Liver (tissue), 9 donors: ENCODE data around the gene PSMD4. TPM values are rescaled to one million over a fixed set of nuclear protein-coding genes. Genes with fewer than 3 reads are reported as not detected.
A peak's percentile ranks its signal among the peaks of the same experiment; 100 is the strongest.

ENCODE experiments used
- DNase-seq: peaks from one replicate; pipeline ENCODE4 v3.0.0-alpha.2; 2017; ENCODE audit warnings: low spot score
- H3K27ac ChIP-seq, 2 donors: one replicate each; pipeline ENCODE4 v1.7.0; 2013; ENCODE audit warnings: inconsistent platforms in 2 of 2, low read length in 2 of 2, control low read depth in 1 of 2, low read depth in 1 of 2, mild to moderate bottlenecking in 1 of 2
- H3K27me3 ChIP-seq, 4 donors: one replicate each; pipeline versions ENCODE4 v1.6.1 to v1.7.0; 2013; ENCODE audit warnings: low read length in 3 of 4, inconsistent platforms in 1 of 4, mild to moderate bottlenecking in 1 of 4, moderate library complexity in 1 of 4; ENCODE audit not compliant: control insufficient read depth in 4 of 4, insufficient read depth in 4 of 4
- H3K36me3 ChIP-seq, 4 donors: one replicate each; pipeline versions ENCODE4 v1.6.1 to v1.7.0; 2013; ENCODE audit warnings: low read length in 3 of 4, mild to moderate bottlenecking in 3 of 4, low read depth in 1 of 4, moderate library complexity in 1 of 4; ENCODE audit not compliant: control insufficient read depth in 4 of 4, insufficient read depth in 3 of 4
- H3K4me1 ChIP-seq, 4 donors: one replicate each; pipeline versions ENCODE4 v1.6.1 to v1.7.0; 2013; ENCODE audit warnings: low read length in 3 of 4, mild to moderate bottlenecking in 3 of 4, moderate library complexity in 1 of 4; ENCODE audit not compliant: control insufficient read depth in 4 of 4, insufficient read depth in 4 of 4
- H3K4me3 ChIP-seq, 3 donors: one replicate each; pipeline versions ENCODE4 v1.6.1 to v1.7.0; 2013; ENCODE audit warnings: low read length in 3 of 3, control low read depth in 1 of 3, low read depth in 1 of 3, mild to moderate bottlenecking in 1 of 3
- H3K9ac ChIP-seq, 2 donors: one replicate each; pipeline ENCODE4 v1.7.0; 2013; ENCODE audit warnings: low read length in 2 of 2, mild to moderate bottlenecking in 2 of 2, moderate library complexity in 2 of 2, control low read depth in 1 of 2, low read depth in 1 of 2
- H3K9me3 ChIP-seq, 4 donors: one replicate each; pipeline versions ENCODE4 v1.6.1 to v1.7.0; 2013; ENCODE audit warnings: low read length in 3 of 4; ENCODE audit not compliant: control insufficient read depth in 4 of 4
- EGR1 ChIP-seq, 2 donors: IDR thresholded peaks; 2 replicates each; pipeline ENCODE4 v1.6.1; 2016 to 2018; ENCODE audit warnings: antibody characterized with exemption in 2 of 2, low read depth in 2 of 2
- FOXA1 ChIP-seq: IDR thresholded peaks from 2 replicates; pipeline ENCODE4 v1.6.1; 2016; ENCODE audit warnings: antibody characterized with exemption
- FOXA2 ChIP-seq: IDR thresholded peaks from 2 replicates; pipeline ENCODE4 v1.6.1; 2016; ENCODE audit warnings: antibody characterized with exemption
- GABPA ChIP-seq, 2 donors: IDR thresholded peaks in 1 of 2; conservative IDR thresholded peaks in 1 of 2; 2 replicates each; pipeline ENCODE4 v1.6.1; 2016; ENCODE audit warnings: antibody characterized with exemption in 2 of 2, mild to moderate bottlenecking in 1 of 2, moderate library complexity in 1 of 2
- HNF4A ChIP-seq, 2 donors: conservative IDR thresholded peaks; 2 replicates each; pipeline ENCODE4 v1.6.1; 2016; ENCODE audit warnings: antibody characterized with exemption in 2 of 2, mild to moderate bottlenecking in 2 of 2
- HNF4G ChIP-seq: IDR thresholded peaks from 2 replicates; pipeline ENCODE4 v1.6.1; 2016; ENCODE audit warnings: antibody characterized with exemption
- JUND ChIP-seq, 2 donors: IDR thresholded peaks; 2 replicates each; pipeline ENCODE4 v1.6.1; 2016; ENCODE audit warnings: antibody characterized with exemption in 2 of 2
- NR2F2 ChIP-seq: IDR thresholded peaks from 2 replicates; pipeline ENCODE4 v1.6.1; 2016; ENCODE audit warnings: antibody characterized with exemption
- RAD21 ChIP-seq, 2 donors: IDR thresholded peaks; 2 replicates each; pipeline ENCODE4 v1.6.1; 2016; ENCODE audit warnings: antibody characterized with exemption in 2 of 2, mild to moderate bottlenecking in 2 of 2
- RXRA ChIP-seq, 2 donors: IDR thresholded peaks; 2 replicates each; pipeline ENCODE4 v1.6.1; 2017 to 2018; ENCODE audit warnings: antibody characterized with exemption in 2 of 2, mild to moderate bottlenecking in 1 of 2
- SP1 ChIP-seq: IDR thresholded peaks from 2 replicates; pipeline ENCODE4 v1.6.1; 2018; ENCODE audit warnings: antibody characterized with exemption, mild to moderate bottlenecking
- TAF1 ChIP-seq: conservative IDR thresholded peaks from 2 replicates; pipeline ENCODE4 v1.6.1; 2016; ENCODE audit warnings: antibody characterized with exemption, mild to moderate bottlenecking
- YY1 ChIP-seq: IDR thresholded peaks from 2 replicates; pipeline ENCODE4 v1.6.1; 2016; ENCODE audit warnings: antibody characterized with exemption, mild to moderate bottlenecking
- WGBS: extraction: QIAGEN DNeasy Blood & Tissue Kit; methylation state at CpG from one replicate; pipeline ENCODE4 v1.1.7; 2013; 5-methylcytosine and 5-hydroxymethylcytosine counted together
- polyA plus RNA-seq, 2 donors: library from polyadenylated mRNA; stranded (reverse) in 1 of 2; unstranded in 1 of 2; fragments of 200-250 nt in 1 of 2; fragments of >200 nt in 1 of 2; fragmentation: Nextera tagmentation in 1 of 2; extraction: Ambion mirVana in 1 of 2; gene quantifications; one replicate each; pipeline versions ENCODE4 v1.2.1 to v1.2.3, GENCODE V29; 2013 to 2015
- total RNA-seq, 2 donors: library from RNA; depleted of rRNA; stranded (reverse); fragments of >200 nt; gene quantifications; one replicate each; pipeline ENCODE4 v1.2.3, GENCODE V29; 2014
- TF ChIP-seq, protein P1 (sequence below): IDR thresholded peaks from 2 replicates; pipeline ENCODE4 v1.6.1; 2016; ENCODE audit warnings: antibody characterized with exemption
- TF ChIP-seq, protein P2 (sequence below): fragments of 150-350 bp; IDR thresholded peaks from 2 replicates; pipeline ENCODE4 v1.5.1; 2017; ENCODE audit warnings: improper control_type of control experiment, low read depth, low read length; ENCODE audit not compliant: missing input control
- TF ChIP-seq, protein P3 (sequence below): IDR thresholded peaks from 2 replicates; pipeline ENCODE4 v1.6.1; 2016; ENCODE audit warnings: antibody characterized with exemption
- TF ChIP-seq, protein P4 (sequence below): IDR thresholded peaks from 2 replicates; pipeline ENCODE4 v1.6.1; 2016; ENCODE audit warnings: antibody characterized with exemption
- TF ChIP-seq, protein P5 (sequence below): IDR thresholded peaks from 2 replicates; pipeline ENCODE4 v1.6.1; 2016; ENCODE audit warnings: antibody characterized with exemption, mild to moderate bottlenecking
- donor health status: healthy.
- donor health status: healthy.
- donor health status: healthy.
- donor health status: healthy.
- donor health status: healthy.

Gene PSMD4
- total and polyA plus RNA-seq, 4 donors, result 77.7 to 108 (median 87.0) TPM

DNA sequence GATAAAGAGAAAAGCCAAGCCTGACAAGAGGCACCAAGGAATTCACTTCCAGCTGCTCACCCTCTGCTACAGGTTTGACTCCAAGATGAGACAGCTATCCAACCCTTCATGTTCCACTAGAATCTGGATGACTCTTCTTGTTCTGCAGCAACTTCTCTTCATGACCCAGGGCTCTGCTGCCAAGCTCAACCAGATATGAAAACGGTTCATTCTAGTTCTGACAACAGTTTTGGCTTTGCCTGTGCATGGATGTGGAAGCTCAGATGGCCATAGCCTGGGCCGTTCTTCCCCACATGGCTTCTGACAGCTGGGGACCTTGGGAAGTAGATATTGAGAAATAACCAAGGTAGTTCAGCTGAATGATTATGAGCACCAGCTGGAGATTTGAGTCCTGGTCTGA is 59.0 kb downstream of the PSMD4 start:
- WGBS, result 61% methylated on average over 2 of the region's 2 CpGs
- no peak overlapping the region for H3K4me3 ChIP-seq
- peaks cover 0 to 16% (median 12%) of the 10 kb centered on the region in 4 donors for H3K36me3 ChIP-seq
- H3K4me1 ChIP-seq, result peaks cover 32 to 52% (median 46%) of the 10 kb centered on the region in 4 donors
- no peaks in the 10 kb centered on the region for H3K27me3 ChIP-seq
- peak overlapping the region; percentile 53 to 57 for H3K27ac ChIP-seq
- no peaks in the 10 kb centered on the region for H3K9me3 ChIP-seq
- DNase-seq, result no peak
- TF ChIP-seq NR2F2, result no peak
- TF ChIP-seq FOXA1, result no peak
- no peak for TF ChIP-seq HNF4A (conservative IDR thresholded peaks at IDR 0.05)
- TF ChIP-seq TAF1, result no peak
- TF ChIP-seq YY1, result no peak
- no peak for TF ChIP-seq JUND (IDR thresholded peaks at IDR 0.05)
- TF ChIP-seq RAD21 (IDR thresholded peaks at IDR 0.05), result no peak
- no peak overlapping the region for H3K9ac ChIP-seq

DNA sequence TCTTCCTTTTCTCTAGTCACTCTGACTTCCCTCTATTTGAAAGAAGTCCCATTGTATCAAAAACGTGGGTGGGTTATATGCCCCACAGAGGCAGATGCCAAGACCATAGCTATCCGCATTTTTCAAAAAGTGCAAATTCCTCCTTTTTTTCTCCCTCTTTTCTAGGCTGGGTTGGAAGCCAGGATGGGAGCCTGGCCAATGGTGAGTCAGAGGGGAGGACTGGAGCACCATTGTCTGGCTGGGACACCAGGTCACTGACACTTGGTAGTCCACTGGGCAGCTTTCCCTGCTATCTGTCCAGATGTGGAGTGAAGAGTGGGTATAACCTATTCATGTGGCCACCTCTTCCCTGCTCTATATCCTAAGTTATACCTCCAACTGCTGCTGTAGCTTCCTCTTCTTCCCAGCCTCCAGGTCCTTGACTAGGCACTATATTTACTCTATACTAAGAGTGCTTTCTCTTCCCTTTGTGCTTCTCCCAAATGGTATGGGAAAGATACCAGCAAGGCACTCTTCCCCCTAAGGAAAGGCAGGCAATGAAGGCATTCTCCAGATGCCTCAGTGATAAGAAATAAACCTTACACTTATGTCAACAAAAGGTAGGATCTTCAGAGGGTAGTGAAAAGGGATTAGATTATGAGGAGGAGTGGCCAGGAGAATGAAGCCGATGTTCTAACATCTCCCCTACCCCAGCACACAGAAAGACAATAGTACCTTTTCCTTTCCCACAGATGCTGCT is 59.8 kb downstream of the PSMD4 start:
- H3K36me3 ChIP-seq, result peaks cover 0 to 23% (median 12%) of the 10 kb centered on the region in 4 donors
- H3K27ac ChIP-seq, result peak overlapping the region; percentile 53 to 57
- H3K4me3 ChIP-seq, result no peak overlapping the region
- TF ChIP-seq, protein P1, sequence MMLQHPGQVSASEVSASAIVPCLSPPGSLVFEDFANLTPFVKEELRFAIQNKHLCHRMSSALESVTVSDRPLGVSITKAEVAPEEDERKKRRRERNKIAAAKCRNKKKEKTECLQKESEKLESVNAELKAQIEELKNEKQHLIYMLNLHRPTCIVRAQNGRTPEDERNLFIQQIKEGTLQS, result peak; percentile 95
- TF ChIP-seq FOXA1, result peak; percentile 56
- TF ChIP-seq HNF4G, result peak; percentile 29
- TF ChIP-seq FOXA2, result peak; percentile 35
- TF ChIP-seq, protein P2, sequence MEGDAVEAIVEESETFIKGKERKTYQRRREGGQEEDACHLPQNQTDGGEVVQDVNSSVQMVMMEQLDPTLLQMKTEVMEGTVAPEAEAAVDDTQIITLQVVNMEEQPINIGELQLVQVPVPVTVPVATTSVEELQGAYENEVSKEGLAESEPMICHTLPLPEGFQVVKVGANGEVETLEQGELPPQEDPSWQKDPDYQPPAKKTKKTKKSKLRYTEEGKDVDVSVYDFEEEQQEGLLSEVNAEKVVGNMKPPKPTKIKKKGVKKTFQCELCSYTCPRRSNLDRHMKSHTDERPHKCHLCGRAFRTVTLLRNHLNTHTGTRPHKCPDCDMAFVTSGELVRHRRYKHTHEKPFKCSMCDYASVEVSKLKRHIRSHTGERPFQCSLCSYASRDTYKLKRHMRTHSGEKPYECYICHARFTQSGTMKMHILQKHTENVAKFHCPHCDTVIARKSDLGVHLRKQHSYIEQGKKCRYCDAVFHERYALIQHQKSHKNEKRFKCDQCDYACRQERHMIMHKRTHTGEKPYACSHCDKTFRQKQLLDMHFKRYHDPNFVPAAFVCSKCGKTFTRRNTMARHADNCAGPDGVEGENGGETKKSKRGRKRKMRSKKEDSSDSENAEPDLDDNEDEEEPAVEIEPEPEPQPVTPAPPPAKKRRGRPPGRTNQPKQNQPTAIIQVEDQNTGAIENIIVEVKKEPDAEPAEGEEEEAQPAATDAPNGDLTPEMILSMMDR, result no peak
- peak; percentile 21 to 42 for TF ChIP-seq RAD21 (IDR thresholded peaks at IDR 0.05)
- no peak for TF ChIP-seq GABPA (IDR thresholded peaks at IDR 0.05 in 1 of 2, conservative IDR thresholded peaks at IDR 0.05 in 1 of 2)
- TF ChIP-seq, protein P3, sequence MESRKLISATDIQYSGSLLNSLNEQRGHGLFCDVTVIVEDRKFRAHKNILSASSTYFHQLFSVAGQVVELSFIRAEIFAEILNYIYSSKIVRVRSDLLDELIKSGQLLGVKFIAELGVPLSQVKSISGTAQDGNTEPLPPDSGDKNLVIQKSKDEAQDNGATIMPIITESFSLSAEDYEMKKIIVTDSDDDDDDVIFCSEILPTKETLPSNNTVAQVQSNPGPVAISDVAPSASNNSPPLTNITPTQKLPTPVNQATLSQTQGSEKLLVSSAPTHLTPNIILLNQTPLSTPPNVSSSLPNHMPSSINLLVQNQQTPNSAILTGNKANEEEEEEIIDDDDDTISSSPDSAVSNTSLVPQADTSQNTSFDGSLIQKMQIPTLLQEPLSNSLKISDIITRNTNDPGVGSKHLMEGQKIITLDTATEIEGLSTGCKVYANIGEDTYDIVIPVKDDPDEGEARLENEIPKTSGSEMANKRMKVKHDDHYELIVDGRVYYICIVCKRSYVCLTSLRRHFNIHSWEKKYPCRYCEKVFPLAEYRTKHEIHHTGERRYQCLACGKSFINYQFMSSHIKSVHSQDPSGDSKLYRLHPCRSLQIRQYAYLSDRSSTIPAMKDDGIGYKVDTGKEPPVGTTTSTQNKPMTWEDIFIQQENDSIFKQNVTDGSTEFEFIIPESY, result no peak
- TF ChIP-seq NR2F2, result peak; percentile 83
- TF ChIP-seq, protein P4, sequence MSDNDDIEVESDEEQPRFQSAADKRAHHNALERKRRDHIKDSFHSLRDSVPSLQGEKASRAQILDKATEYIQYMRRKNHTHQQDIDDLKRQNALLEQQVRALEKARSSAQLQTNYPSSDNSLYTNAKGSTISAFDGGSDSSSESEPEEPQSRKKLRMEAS, result no peak
- TF ChIP-seq RXRA (IDR thresholded peaks at IDR 0.05), result peak; percentile 92 to 93
- TF ChIP-seq, protein P5, sequence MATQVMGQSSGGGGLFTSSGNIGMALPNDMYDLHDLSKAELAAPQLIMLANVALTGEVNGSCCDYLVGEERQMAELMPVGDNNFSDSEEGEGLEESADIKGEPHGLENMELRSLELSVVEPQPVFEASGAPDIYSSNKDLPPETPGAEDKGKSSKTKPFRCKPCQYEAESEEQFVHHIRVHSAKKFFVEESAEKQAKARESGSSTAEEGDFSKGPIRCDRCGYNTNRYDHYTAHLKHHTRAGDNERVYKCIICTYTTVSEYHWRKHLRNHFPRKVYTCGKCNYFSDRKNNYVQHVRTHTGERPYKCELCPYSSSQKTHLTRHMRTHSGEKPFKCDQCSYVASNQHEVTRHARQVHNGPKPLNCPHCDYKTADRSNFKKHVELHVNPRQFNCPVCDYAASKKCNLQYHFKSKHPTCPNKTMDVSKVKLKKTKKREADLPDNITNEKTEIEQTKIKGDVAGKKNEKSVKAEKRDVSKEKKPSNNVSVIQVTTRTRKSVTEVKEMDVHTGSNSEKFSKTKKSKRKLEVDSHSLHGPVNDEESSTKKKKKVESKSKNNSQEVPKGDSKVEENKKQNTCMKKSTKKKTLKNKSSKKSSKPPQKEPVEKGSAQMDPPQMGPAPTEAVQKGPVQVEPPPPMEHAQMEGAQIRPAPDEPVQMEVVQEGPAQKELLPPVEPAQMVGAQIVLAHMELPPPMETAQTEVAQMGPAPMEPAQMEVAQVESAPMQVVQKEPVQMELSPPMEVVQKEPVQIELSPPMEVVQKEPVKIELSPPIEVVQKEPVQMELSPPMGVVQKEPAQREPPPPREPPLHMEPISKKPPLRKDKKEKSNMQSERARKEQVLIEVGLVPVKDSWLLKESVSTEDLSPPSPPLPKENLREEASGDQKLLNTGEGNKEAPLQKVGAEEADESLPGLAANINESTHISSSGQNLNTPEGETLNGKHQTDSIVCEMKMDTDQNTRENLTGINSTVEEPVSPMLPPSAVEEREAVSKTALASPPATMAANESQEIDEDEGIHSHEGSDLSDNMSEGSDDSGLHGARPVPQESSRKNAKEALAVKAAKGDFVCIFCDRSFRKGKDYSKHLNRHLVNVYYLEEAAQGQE, result peak; percentile 48
- peak; percentile 70 to 74 for TF ChIP-seq HNF4A (conservative IDR thresholded peaks at IDR 0.05)
- peak; percentile 98 to 99 for TF ChIP-seq JUND (IDR thresholded peaks at IDR 0.05)
- no peak for TF ChIP-seq TAF1
- TF ChIP-seq SP1, result peak; percentile 67
- TF ChIP-seq YY1, result peak; percentile 58
- no peak for TF ChIP-seq EGR1 (IDR thresholded peaks at IDR 0.05; ENCODE audit: low read depth in 2 of 2)
- no peaks in the 10 kb centered on the region for H3K9me3 ChIP-seq
- peaks cover 32 to 52% (median 45%) of the 10 kb centered on the region in 4 donors for H3K4me1 ChIP-seq
- 43% methylated on average over 3 of the region's 3 CpGs for WGBS
- DNase-seq, result no peak
- H3K9ac ChIP-seq, result no peak overlapping the region
- no peaks in the 10 kb centered on the region for H3K27me3 ChIP-seq
